Adipocyte (in vitro differentiated cells): ENCODE measurements around the gene KLHDC10.

Experiments
- DNase-seq: peaks from one replicate; pipeline ENCODE4 v3.0.0-alpha.2; 2015; ENCODE audit warnings: low read depth
- H3K27me3 ChIP-seq: replicated peaks from 2 replicates; pipeline ENCODE4 v1.7.0; 2013; ENCODE audit warnings: mild to moderate bottlenecking, low read length, moderate library complexity; ENCODE audit not compliant: control insufficient read depth, insufficient read depth
- H3K36me3 ChIP-seq: 2 replicates; pipeline ENCODE4 v1.7.0; 2013; ENCODE audit warnings: low read length, mild to moderate bottlenecking, moderate library complexity; ENCODE audit not compliant: control insufficient read depth, insufficient read depth, severe bottlenecking
- H3K4me1 ChIP-seq: 2 replicates; pipeline ENCODE4 v1.7.0; 2013; ENCODE audit warnings: mild to moderate bottlenecking, low read length, moderate library complexity; ENCODE audit not compliant: control insufficient read depth, insufficient read depth
- H3K4me3 ChIP-seq: 2 replicates; pipeline ENCODE4 v1.7.0; 2013; ENCODE audit warnings: mild to moderate bottlenecking, low read length, moderate library complexity
- H3K9ac ChIP-seq: 2 replicates; pipeline ENCODE4 v1.7.0; 2013; ENCODE audit warnings: mild to moderate bottlenecking, low read length, moderate library complexity
- H3K9me3 ChIP-seq: 2 replicates; pipeline ENCODE4 v1.7.0; 2013; ENCODE audit warnings: mild to moderate bottlenecking, low read length, moderate library complexity; ENCODE audit not compliant: control insufficient read depth

The KLHDC10 gene

DNA sequence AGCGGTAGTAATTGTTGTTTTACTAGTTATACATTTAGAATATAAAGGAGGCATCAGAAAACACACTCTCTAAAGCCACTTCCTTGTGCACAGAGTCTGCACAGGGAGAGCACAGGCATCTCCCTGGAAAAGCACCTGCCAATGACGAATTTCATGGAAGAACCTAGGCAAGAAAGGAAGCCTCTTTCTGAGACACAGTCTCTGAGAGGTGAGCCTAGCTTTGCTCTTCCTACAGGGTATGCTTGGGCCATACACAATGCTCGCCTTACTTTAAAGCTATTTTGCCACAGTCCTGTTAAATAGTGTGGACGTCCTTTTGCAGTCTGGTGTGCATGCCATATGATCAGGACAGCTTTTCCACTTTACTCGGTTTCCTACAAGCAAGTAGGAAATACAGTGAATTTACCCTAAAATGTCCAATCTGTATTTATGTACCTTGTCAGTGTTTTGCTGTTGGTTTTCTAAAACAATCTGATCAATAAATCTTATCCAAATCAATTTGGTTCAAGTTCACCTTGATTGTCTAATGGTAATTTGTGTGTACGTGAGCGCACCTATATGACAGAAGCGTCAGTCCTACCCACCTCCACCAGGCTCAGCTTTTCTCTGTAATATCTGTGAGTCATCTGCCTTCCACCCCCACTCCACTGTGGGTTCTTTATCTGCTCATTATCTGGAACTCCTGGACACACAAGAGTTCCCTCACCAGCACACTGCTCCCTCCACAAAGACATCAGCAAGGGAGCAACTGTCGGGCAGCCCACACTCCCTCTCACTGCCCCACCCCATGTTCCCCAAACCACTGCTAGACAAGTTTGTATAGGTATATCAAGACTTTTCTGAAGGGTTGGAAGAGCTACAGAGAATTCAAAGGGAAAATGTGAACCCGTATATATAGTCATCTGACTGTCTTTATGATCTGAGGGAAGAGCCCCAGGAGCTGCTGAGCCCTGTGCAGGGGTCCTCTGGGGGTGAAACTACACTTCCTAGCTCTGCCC, 65.2 kb downstream of the KLHDC10 start:
- peaks cover 60% of the 10 kb centered on the region for H3K36me3 ChIP-seq
- no peak overlapping the region for H3K9ac ChIP-seq
- H3K4me3 ChIP-seq, result no peak overlapping the region
- DNase-seq, result no peak
- no peaks in the 10 kb centered on the region for H3K27me3 ChIP-seq
- no peaks in the 10 kb centered on the region for H3K4me1 ChIP-seq
- H3K9me3 ChIP-seq, result no peaks in the 10 kb centered on the region

DNA sequence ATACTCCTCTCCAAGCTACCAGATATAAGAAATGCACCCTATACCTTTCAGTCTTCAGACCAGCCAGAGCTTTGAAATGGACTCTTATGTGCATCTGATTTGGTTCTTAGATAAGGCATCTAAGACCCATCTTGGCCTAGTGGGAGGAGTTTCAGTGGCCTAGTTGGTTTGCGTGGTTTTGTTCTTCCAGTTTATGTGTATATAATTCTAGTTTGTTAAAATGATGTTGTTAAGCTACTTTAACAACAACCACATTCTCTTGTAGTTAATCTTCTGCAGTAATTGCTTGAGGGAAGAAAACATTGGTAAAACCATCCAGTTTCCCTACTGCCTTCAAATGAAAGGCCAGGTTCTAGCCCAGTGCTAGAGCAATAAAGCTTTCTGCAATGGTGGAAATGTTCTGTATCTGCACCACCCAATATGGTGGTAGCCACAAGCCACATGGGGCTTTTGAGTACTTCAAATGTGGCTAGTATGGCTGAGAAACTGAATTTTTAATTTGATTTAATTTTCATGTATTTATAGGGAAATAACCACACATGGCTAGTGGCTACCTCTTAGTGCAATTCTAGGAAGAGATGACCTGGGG, 66.3 kb downstream of the KLHDC10 start:
- no peak overlapping the region for H3K4me3 ChIP-seq
- H3K27me3 ChIP-seq, result no peaks in the 10 kb centered on the region
- DNase-seq, result no peak
- no peak overlapping the region for H3K9ac ChIP-seq
- H3K9me3 ChIP-seq, result no peaks in the 10 kb centered on the region
- peaks cover 8% of the 10 kb centered on the region for H3K4me1 ChIP-seq
- H3K36me3 ChIP-seq, result peaks cover 48% of the 10 kb centered on the region

DNA sequence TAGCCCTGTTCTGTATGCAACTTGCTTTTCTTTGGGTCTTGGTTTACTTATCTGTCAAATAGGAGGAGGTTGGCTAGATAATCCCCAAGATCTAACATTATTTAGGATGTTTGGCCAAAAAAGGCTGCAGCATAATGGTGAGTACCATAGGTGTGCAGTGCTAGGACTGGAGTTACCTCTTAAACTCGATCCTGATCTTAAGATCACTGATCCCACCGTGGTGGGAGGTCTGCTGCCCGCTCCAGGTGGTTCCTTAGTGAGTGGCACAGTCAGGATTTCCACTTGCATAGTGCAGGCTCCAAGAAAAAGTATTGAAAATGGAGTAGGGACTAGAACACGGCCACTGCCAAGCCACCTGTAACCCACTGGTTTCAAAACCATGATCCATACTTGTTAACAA, 66.9 kb downstream of the KLHDC10 start:
- Histone ChIP-seq H3K9ac (no peak overlapping the region), H3K4me3 (no peak overlapping the region), H3K27me3 (no peaks in the 10 kb centered on the region), H3K4me1 (peaks cover 11% of the 10 kb centered on the region), H3K9me3 (no peaks in the 10 kb centered on the region), H3K36me3 (peaks cover 43% of the 10 kb centered on the region)
- DNase-seq, result no peak

DNA sequence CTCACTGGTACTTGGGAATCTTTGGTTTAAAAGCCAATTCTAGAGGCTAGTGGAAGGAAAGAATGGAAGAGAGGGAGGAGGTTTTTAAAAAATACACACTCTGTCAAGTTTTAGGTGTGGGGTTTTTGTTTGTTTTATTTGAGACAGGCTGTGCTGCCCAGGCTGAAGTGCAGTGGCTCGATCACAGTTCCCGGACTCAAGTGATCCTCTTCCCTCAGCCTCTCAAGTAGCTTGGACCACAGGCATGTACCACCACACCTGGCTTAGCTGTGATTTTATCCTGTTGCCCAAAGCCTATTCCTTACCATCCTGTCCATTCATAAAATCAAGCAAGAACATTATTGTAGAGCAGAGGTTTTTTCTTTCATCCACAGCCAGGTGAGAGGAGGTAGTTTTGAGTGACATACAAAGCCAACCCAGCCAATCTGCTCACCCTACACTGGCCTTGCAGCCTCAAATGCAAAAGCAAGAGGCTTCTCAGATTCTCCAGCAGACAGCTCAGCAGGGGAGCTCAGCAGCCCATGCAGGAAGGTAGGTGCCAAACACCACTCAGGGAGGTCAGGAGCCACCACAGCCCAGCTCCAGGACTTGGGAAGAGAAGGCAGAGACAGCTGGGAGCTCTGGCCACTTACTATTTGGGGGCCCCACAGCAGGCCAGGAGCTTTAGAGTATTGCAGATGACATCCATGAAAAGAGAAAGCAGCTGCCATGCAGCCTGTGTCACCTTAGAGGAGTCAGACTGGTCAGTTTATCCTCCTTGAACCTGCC, 69.0 kb downstream of the KLHDC10 start:
- H3K9ac ChIP-seq, result no peak overlapping the region
- peaks cover 17% of the 10 kb centered on the region for H3K4me1 ChIP-seq
- peaks cover 23% of the 10 kb centered on the region for H3K36me3 ChIP-seq
- no peaks in the 10 kb centered on the region for H3K9me3 ChIP-seq
- H3K27me3 ChIP-seq, result no peaks in the 10 kb centered on the region
- H3K4me3 ChIP-seq, result no peak overlapping the region
- no peak for DNase-seq

DNA sequence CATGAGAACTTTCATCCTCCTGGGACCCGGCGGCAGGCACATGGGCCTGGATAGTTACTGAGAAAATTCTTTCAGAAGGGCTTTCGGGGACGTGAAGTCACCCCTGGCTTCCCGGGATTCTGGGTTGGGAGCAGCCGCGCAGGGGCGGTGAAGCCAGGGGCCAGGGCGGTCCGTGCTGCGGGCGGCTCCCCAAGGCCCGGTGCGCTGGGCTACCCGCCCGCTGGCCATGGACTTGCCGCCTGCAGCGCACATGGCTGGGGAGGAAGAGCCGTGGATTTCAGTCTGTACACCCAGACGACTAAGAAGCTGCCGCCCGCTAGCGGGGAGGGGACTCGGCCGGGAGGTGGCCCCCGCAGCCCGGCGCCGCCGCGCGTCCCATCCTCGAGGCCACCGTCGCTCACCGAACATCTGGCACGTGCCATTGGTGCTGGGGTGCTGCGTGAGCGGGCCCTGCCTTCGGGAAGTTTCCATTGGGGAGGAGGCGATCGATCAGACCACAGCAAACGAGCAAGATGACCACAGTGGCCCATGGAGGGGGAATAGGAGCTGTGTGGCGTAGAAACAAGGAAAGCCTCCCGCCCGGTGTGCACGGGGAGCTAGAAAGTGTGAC, 70.3 kb downstream of the KLHDC10 start:
- DNase-seq, result no peak
- peaks cover 24% of the 10 kb centered on the region for H3K4me1 ChIP-seq
- peak overlapping the region; percentile 73 for H3K4me3 ChIP-seq
- H3K27me3 ChIP-seq, result no peaks in the 10 kb centered on the region
- peak overlapping the region; percentile 83 for H3K9ac ChIP-seq
- no peaks in the 10 kb centered on the region for H3K9me3 ChIP-seq
- H3K36me3 ChIP-seq, result peaks cover 11% of the 10 kb centered on the region

DNA sequence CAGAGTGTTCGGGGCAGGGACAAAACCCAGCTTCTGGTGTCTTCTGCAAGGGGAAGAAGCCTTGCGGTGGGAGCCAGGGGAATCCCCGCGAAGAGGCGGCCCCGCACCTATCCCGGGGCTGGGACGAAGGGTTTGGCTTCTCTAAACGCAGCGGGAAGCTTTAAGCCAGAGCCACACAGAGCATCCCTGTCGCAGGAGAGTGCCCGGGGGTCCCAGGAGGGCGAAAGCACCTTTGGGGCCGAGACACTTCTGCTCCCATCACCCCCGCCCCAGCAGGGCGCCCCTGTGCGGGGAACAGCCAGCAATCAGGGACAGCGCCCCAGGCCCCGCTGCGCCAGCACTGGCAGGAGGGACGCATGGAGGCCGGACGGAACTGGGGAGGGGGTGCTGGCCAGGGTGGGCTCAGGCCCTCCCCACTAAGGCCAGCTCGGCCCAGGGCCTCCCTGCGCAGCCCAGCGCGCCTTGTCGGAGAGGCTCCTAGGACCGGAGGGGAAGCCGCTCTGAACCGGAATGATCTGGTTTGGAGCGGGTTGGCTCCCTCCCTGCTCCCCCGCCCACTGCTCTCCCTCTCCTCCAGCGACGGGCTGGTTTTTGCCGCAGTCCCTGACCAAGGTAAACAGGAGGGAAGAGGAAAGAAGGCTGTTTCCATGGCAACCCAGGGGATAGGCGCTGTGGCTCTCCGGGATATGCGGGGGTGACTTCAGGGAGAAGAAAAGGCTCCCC, 71.0 kb downstream of the KLHDC10 start:
- peak; percentile 57 for DNase-seq
- peaks cover 24% of the 10 kb centered on the region for H3K4me1 ChIP-seq
- peak overlapping the region; percentile 83 for H3K9ac ChIP-seq
- H3K27me3 ChIP-seq, result no peaks in the 10 kb centered on the region
- peaks cover 6% of the 10 kb centered on the region for H3K36me3 ChIP-seq
- H3K4me3 ChIP-seq, result peak overlapping the region; percentile 73
- no peaks in the 10 kb centered on the region for H3K9me3 ChIP-seq

DNA sequence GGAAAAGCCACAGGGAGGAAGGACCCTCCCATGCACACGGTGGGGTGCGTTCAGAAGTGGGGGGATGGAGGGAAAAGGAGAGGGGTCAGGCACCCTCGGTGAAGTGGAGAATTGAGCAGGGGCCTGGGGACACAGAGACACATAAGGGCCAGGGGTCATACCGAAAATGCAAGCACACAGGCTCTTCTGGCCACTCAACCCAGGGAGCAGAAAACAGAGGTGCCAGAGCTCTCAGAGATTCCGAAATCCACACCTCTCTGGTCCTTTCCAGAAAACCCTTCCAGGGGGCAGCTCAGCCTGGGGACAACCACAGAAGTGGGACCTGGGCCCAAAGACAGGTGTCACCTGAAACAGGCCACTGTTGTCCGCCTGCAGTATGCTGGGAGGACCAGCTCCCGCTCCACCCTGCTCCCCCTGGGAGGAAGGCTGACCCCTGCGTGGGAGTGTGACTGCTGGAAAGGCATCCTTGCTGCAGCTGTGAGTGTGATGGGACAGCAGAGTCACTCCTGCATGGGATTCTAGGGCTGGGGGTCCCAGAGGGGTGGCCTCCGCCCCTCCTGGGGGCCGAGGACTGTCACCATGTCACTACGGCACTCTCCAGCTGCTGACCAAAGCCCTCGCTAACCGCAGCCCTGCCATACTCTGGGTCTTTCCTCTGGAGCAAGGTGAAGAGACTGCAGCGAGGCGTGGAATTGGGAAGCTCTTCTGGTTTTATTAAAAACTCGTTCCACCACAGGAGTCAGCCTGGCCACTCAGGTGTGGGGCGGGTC, 71.7 kb downstream of the KLHDC10 start:
- no peaks in the 10 kb centered on the region for H3K27me3 ChIP-seq
- H3K4me3 ChIP-seq, result peak overlapping the region; percentile 73

DNA sequence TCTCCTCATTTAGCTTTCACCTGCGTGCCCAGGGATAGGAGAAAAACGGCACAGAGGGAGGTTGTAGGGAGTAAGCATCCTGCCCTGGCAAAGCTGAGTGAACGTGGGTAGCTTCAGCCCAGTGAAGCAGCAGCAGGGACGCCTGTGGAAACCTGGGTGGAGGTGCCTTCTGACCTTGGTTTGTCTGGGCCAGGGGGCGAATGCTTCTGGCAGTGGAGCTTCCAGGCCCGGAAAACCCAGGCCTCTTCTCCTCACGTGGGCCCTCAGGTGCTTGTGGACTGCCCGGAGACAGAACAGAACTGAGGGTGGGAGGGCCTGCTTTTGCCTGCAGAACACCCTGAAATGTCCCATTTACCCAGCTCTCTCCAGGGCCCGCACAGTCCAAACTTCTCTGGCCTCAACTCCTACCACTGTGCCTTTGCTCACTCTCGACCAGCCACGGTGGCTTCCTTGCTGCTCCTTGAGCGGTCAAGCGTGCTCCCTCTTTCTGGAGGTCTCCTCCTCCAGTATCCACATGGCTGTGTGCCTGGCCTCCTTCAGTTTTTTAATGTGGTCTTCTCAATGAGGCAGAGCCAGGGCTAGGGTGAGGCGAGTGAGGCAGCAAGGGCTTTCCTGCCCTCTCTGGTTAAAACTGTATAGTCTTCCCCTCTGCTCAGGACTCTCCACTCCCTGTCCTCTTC, 72.5 kb downstream of the KLHDC10 start:
- no peak for DNase-seq
- Histone ChIP-seq H3K36me3 (peaks cover 1% of the 10 kb centered on the region), H3K9ac (no peak overlapping the region), H3K9me3 (no peaks in the 10 kb centered on the region), H3K4me1 (peaks cover 24% of the 10 kb centered on the region), H3K4me3 (no peak overlapping the region), H3K27me3 (no peaks in the 10 kb centered on the region)

More for the DNA sequence above, 71.7 kb downstream of the KLHDC10 start:
- Histone ChIP-seq H3K9ac (peak overlapping the region; percentile 83), H3K4me1 (peaks cover 24% of the 10 kb centered on the region), H3K9me3 (no peaks in the 10 kb centered on the region), H3K36me3 (peaks cover 4% of the 10 kb centered on the region)
- DNase-seq, result no peak

DNA sequence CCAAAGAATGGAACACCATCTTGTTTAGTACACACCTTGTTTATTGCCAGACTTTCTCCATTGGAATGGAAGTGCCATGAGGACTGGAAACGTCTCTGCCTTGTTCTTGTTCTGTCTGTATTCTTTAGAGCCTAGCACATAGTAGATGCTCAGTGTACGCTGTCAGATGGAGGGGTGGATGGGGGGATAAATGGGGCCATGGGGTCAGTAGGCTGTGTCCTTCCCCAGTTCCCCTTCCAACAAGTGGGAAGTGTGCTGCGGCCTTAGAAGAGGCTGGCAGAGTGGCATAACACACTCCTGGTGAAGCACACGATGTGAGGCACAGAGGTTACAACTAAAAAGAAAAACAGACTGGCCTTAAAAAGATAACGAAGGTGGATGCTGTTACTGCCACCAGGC, 73.0 kb downstream of the KLHDC10 start:
- H3K27me3 ChIP-seq, result no peaks in the 10 kb centered on the region
- peaks cover 24% of the 10 kb centered on the region for H3K4me1 ChIP-seq
- no peak overlapping the region for H3K4me3 ChIP-seq
- H3K9me3 ChIP-seq, result no peaks in the 10 kb centered on the region
- no peak overlapping the region for H3K9ac ChIP-seq
- DNase-seq, result no peak
- no peaks in the 10 kb centered on the region for H3K36me3 ChIP-seq

DNA sequence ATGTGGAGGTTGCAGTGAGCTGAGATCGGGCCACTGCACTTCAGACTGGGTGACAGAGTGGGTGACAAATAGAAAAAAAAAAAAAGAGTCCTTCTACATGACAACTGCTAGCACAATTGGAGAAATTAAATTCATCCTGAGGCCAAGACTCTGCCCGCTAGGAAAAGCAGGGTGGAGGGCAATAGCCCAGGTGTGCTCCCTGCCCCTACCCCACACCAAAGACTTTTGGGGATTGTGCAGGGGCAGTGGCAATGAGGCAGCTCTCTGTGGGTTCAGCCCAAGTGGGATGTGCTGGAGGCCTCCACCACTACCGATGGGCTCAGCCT, 73.6 kb downstream of the KLHDC10 start:
- Histone ChIP-seq H3K9me3 (no peaks in the 10 kb centered on the region), H3K27me3 (no peaks in the 10 kb centered on the region), H3K4me1 (peaks cover 24% of the 10 kb centered on the region), H3K9ac (no peak overlapping the region), H3K36me3 (no peaks in the 10 kb centered on the region), H3K4me3 (no peak overlapping the region)
- DNase-seq, result no peak
